AG10803 (cell line): ENCODE results near the gene KCNG2.
"Not testable (repeated sequence)": the region's sequence is repeated elsewhere in the genome, so short reads cannot be mapped to it uniquely, and the experiment has no call there.

Source experiments
- DNase-seq: peaks from one replicate; pipeline ENCODE4 v3.0.0; 2010; ENCODE audit warnings: low read depth
- H3K4me3 ChIP-seq: 2 replicates; pipeline ENCODE4 v1.5.1; 2011; ENCODE audit warnings: mild to moderate bottlenecking, low read length, control low read depth
- TF ChIP-seq, protein P1 (sequence below): conservative IDR thresholded peaks from 2 replicates; pipeline ENCODE4 v1.5.1; 2011; ENCODE audit warnings: mild to moderate bottlenecking, low read length, control low read depth, inconsistent platforms

KCNG2 gene

DNA sequence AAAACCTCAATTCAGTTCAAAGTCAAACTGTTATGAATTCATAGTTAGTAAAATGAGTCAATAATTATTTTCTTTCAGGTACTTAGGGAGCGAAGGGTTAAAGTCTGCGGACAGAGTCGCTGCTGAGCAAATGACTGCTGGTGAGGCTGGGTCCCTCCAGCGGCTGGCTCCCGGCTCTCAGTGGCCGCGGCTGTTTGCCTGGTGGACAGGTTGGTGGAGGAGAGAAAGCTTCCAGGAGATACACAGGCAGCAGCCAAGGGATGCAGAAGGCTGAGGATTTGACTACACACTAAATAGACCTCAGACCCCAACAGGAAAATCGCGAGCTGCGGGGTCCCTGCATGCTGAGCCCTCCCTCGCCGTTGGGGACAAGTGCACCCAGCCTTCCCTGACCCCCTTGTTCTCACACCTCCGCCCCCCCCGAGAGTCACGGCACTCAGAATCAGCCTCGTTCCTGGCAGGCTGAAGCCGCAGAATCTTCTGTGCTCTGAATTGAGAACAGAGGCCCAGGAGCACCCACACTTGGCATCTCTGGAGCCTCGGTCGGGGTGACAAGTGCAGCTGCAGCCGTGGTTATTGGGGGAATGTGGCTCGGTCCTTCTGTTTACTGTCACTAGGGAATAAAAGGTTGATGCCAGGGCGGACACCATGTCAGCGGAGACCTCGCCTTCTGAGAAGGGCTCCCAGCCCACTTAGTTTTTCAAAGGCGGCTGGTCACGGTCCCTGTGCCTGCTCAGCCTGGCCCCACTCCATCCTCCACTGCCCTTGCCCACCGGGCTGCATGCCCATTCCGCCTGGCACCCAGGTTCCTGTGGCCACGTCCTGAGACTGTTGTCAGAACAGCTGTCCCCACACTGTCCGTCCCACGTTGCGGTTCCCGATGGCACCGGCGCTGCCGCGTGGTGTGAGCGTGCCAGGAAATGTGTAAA lies 79.7 kb downstream of the KCNG2 start:
- no peak overlapping the region for H3K4me3 ChIP-seq
- TF ChIP-seq, protein P1, sequence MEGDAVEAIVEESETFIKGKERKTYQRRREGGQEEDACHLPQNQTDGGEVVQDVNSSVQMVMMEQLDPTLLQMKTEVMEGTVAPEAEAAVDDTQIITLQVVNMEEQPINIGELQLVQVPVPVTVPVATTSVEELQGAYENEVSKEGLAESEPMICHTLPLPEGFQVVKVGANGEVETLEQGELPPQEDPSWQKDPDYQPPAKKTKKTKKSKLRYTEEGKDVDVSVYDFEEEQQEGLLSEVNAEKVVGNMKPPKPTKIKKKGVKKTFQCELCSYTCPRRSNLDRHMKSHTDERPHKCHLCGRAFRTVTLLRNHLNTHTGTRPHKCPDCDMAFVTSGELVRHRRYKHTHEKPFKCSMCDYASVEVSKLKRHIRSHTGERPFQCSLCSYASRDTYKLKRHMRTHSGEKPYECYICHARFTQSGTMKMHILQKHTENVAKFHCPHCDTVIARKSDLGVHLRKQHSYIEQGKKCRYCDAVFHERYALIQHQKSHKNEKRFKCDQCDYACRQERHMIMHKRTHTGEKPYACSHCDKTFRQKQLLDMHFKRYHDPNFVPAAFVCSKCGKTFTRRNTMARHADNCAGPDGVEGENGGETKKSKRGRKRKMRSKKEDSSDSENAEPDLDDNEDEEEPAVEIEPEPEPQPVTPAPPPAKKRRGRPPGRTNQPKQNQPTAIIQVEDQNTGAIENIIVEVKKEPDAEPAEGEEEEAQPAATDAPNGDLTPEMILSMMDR, result no peak
- no peak for DNase-seq

DNA sequence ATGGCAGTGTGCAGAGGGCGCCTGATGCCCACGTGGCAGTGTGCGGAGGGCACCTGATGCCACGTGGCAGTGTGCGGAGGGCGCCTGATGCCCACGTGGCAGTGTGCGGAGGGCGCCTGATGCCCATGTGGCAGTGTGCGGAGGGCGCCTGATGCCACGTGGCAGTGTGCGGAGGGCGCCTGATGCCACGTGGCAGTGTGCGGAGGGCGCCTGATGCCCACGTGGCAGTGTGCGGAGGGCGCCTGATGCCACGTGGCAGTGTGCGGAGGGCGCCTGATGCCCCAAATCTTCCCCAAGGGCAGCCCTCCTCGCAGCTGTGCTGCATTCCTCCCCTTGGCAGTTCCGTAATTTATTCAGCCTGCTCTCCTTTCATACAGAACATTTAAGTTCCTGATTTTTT lies 80.5 kb downstream of the KCNG2 start:
- DNase-seq, H3K4me3 ChIP-seq: not testable (repeated sequence)

DNA sequence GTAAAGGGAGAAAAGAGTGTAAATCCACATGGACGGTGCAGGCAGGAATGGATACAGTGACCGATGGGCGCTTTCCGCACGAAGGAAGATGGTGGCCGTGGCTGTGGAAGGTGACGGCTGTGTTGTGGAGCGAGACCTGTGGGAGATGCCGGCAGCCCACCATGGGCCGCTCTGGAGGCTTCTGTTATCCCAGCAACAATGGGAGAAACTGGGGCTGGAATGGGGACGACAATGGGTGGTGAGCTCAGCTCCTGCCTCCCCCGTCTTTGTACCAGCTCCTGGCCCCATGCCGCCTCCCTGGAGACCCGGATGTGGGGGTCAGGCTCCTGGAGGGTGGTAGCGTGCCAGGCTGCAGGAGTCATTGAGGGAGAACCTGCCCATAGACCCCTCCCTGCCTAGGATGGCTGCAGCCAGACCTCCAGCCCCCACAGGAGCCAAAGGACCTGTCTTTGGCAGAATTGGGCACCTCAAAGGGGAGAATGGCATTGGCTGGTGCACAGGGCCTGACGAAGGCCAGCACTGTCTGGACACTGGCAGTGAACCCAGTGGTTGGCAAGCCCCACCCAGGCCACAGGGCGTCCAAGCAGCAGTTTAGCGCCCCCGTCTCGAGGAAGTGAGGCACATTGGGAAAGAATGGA lies 81.1 kb downstream of the KCNG2 start:
- TF ChIP-seq, protein P1, result no peak
- no peak for DNase-seq
- no peak overlapping the region for H3K4me3 ChIP-seq

DNA sequence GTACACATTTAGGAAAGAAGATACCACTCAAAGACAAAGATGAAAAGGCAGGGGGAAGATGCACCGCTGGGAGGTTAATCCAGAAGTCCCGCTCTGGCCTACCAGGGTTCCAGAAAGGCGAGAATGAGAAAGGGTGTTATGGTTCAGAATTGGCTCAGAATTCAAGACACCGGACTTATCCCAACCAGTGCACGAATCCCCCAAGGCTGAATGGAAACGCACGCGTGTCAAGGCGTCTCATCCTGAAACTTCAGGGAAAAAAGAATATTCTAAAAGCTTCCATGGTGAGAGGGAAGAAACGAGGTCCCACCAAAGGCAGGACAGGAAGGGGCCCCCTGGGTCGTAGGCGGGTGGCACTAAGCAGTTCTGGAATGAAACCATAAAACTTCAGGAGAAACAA lies 81.8 kb downstream of the KCNG2 start:
- DNase-seq, result no peak
- H3K4me3 ChIP-seq, result no peak overlapping the region
- TF ChIP-seq, protein P1, result no peak

DNA sequence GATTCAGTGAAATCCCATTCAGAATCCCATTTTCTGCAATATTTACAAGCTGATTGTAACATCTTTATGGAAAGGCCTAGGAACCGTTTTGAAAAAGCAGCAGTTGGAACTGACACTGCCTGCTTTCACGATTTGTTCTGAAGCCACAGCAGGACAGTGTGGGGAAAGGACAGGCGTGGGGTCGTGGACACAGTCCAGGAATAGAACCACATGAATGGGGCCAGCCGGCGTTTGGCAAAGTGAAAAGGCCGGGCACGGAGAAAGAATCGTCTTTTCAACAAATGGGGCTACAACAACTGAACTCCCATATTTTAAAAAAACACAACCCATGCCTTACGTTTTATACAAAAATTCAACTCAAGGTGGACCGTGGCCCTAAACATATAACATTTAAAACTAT lies 84.0 kb downstream of the KCNG2 start:
- H3K4me3 ChIP-seq, result no peak overlapping the region
- TF ChIP-seq, protein P1, result no peak

DNA sequence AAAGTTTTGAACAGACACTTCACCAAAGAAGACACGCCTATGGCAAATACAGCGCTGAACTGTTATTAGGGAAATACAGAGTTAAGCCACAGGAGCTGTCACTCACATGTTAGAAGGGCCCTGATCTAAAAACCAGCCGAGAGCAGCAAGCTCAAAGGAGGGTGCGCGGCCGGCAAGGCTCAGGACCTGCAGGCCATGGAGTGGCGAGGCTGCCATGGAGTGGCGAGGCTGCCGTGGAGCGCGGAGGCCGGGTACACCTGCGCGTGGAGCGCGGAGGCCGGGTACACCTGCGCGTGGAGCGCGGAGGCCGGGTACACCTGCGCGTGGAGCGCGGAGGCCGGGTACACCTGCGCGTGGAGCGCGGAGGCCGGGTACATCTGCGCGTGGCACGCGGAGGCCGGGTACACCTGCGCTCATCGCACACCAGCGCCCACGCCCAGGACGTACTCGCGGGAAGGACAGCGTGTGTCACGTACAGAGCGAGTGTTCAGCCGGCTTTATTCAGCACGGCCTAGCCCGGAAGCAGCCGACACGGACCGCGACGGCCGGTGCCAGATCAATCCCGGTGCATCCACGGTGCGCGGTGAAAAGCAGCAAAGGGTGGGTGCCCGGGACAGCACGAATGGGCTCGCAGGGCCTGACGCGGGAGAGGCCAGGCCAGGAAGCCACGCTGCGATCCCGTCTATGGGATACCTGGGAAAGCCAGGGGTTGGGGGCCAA lies 84.9 kb downstream of the KCNG2 start:
- TF ChIP-seq, protein P1, result no peak

More for the DNA sequence above, 84.0 kb downstream of the KCNG2 start:
- DNase-seq, result no peak

DNA sequence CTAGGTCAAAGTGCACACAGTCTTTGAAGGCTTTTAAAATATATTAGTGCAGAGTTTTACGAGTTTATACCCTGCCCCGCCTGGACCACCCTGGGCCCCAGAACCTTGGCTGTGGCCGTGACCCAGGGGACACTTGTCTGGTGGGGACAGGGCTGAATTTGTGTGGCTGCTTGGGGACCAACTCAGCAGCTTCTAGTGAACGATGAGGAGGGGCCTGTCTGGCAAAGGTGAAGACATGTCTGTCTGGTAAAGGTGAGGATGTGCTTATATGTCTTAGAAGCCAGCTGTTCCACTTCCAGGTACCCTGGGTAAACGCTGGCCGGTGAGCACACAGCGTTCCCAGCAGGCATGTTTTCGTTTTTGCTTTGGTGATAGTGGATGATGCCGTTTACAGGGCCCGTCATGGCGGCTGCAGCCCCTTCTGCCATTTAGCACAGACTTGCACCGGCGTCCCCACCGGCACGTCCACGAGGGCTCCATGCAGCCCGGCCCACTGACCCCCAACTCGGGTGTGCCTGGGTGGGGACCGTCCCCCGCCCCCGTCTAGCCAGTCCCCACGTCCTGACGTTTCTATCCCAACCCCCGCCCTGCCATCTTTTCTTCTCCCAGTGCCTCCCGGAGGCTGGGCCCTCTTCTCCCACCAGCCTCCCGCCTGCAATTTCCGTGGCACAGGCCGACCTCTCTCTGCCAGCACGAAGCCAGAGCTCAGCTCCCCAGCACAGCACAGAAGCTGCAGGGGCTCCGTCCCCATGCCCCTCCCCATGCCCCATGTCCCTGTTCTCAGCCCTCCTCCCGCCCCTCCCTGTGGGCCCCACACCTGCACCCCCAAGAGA lies 85.9 kb downstream of the KCNG2 start:
- no peak overlapping the region for H3K4me3 ChIP-seq
- TF ChIP-seq, protein P1, result no peak
- no peak for DNase-seq

More for the DNA sequence above, 84.9 kb downstream of the KCNG2 start:
- no peak overlapping the region for H3K4me3 ChIP-seq
- no peak for DNase-seq
